Nucleus accumbens (tissue), 56 donors: ENCODE measurements around the gene RNF169.
"Not testable (repeated sequence)": the region's sequence is repeated elsewhere in the genome, so short reads cannot be mapped to it uniquely, and the experiment has no call there.

ENCODE experiments used
- DNase-seq, 56 donors: peaks; one replicate each; lab custom pipeline; 2025; lab: John Stamatoyannopoulos, UW

The RNF169 gene

DNA sequence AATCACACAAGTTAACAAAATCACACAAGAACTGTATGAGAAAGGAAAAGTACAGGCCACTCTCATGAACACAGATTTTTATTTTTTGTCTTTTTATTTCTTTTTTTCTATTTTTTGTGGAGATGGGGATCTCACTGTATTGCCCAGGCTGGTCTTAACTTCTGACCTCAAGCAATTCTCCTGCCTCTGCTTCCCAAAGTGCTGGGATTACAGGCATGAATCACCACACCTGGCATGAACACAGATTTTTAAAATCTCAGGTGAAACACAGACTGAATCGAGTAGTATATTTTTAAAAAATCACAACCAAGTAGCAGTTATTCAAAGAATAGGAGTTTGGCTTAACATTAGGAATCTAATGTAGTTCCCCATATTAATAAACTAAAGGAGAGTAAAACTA lies 18.3 kb downstream of the RNF169 start:
- no peak for DNase-seq

DNA sequence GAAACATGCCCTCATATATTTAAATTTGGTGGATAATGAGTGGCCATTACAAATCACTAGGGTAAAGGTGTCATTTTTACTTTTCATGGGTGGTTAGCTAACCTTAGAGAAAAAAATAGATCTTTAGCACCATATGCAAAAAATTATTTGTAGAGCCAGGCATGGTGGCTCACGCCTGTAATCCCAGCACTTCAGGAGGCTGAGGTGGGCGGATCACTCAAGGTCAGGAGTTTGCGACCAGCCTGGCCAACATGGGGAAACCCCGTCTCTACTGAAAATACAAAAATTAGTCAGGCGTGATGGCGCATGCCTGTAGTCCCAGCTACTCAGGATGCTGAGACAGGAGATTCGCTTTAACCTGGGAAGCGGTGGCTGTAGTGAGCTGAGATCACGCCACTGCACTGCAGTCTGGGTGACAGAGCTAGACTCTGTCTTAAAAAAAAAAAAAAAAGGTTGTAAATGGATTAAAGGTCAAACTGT lies 19.6 kb downstream of the RNF169 start:
- DNase-seq: not testable (repeated sequence)

DNA sequence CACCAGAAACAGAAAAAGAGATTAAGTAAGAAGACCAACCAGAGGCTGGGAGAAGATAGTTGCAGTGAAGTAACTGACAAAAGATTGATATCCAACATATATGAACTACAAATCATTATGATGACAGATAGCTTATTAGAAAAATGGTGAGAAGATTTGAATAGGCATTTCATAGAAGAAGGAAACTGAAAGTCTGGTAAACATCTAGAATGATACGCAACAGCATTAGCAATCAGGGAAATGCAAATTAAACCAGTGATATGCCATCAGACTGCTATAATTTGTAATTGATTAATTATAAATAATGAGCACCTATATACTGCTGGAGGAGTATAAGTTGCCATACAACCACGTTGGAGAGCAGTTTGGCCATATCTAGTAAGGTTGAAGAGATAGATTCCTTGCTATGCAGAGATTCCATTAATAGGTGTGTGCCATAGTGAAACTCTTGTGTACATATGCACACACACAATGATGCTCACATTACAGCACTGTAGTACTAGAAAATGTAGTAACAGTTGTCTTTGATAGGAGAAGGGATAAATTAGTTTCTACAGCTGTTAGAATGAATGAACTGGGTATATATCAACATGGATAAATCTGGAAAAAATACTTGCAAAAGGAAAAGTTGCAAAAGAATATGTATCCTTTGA lies 20.5 kb downstream of the RNF169 start:
- DNase-seq: no peak

DNA sequence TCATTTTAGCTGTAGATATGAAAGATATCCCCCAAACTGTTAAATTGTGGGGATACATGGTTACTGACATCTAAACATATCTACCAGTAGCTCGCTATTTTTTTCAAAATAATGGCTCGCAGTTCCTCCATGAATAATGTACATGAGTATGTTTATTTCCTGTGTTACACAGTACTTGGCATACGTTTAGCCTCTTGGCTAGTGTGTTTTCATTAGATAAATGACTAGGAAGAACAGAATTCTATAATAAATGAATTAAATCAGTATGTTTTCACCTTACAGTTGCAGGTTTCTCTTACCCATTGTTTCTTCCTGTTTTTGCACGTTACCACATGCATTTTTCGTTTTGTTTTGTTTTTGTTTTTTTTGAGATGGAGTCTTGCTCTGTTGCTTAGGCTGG lies 21.8 kb downstream of the RNF169 start:
- no peak for DNase-seq

DNA sequence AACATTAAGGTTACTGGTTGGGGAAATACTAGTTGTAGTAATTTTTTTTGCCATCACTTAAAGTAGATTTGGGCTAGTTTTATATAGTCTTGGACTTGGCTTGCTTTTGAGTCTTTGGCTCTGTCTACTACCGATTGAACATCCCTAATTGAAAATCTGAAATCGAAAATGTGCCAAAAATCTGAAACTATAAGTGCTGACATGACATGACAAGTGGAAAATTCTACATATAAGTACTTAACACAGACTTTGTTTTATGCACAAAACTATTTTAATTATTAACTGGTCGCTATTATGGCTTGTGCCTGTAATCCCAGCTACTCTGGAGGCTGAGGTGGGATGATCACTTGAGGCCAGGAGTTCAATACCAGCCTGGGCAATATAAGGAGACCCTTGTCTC lies 22.5 kb downstream of the RNF169 start:
- no peak for DNase-seq

DNA sequence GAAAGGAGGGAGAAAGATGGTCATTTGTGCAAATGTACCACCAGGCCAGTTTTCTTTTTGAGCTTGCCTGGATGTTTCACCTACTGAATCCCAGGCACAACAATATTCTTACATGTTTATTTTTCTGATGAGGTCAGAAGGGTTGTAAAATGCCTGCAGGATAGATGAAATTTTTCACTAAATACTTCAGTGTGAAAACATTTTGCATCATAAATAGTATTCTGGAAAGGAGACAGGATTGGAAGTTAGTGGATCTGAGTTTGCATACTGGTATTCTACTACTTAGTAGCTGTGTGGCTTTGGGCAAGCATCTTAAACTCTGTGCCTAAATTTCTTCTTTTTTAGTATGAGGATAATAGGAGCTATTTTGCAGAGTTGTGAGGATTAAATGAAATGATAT lies 24.8 kb downstream of the RNF169 start:
- no peak for DNase-seq

DNA sequence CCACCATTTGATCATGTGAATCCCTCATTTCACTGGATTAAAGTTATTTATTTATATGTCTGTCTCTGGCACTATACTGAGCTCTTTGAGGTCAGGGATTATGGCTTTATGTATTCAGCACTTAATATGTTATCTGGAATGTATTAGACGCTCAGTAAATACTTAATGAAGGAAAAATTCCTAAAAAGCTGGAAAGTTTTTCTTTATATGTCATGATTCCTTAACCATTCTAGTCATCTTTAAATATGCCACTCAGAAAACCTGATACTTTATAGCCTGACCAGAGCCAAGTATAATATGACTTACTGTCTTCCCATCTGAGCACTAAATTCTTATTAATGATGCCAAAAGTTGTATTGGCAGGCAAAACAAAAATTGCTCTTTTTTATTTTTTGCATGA lies 27.1 kb downstream of the RNF169 start:
- DNase-seq: no peak

DNA sequence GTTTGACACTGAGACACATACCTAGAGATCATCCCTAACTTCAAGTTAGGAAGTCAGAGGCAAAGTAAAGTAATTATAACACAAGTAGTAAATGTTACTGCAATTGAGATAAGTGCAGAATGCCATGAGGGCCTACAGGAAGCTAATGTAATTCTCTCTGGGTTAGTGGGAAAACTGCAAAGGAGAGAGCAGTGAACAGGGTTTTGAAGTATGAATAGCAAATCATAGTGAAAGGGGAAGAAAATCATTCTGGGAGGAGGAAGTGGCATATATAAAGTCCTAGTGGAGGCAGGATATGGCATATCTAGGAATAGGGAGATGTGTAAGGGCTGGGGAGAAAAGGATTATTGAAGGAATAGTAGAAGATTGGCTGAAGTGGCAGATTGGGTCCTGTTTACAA lies 27.9 kb downstream of the RNF169 start:
- no peak for DNase-seq

DNA sequence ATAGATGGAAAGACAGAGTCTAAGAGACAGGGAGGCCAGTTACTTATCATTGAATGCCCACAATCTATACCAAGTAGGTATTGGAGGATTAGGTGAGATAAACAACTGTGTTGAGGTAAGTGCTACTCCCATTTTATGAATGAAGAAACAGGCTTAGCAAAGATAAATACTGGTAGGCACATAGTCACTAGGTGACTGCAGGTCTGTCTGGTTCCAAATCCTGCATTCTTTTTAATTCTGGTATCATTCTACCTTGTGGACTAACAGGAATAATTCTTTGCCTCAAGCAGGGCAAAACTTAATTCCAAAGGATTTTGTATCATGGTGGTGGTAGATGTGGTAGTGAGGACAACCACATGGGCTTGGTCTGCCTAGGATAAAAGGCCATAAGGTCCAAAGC lies 28.4 kb downstream of the RNF169 start:
- no peak for DNase-seq

DNA sequence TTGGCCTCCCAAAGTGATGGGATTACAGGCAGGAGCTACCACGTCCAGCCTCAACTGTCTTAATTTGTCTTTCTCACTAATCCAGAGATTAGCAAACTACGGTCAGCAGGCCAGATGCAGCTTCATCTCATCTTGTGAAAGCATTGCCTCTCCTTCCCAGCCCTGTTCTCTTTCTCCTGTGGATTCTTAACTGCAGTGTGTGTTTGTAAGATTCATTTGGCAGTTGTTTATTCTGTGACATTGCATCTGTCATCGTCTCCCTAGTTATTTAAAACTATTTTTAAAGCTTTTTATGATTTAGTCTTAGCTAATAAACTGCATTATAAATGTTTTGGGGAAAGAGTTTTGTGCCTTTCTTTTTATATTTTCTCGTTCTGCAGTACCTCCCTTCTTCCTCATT lies 29.2 kb downstream of the RNF169 start:
- no peak for DNase-seq

DNA sequence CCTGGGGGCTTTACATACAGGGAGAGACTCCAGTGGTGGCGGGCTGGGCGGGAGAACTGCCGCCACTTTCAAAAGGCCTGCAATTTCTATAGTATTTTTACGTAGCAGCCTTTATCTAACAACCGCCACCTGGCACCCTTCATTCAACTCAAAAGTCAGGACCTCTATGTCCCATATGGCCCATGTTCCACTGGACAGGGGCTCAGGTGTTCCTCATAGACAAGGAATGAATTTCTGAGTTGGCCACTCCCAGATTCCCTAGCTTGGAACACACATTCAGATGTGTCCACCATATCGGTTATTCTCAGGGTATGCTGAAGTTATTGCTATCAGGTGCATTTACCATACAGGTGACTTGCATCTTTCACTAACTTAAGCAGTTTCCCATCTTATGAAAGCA lies 29.9 kb downstream of the RNF169 start:
- DNase-seq: no peak

DNA sequence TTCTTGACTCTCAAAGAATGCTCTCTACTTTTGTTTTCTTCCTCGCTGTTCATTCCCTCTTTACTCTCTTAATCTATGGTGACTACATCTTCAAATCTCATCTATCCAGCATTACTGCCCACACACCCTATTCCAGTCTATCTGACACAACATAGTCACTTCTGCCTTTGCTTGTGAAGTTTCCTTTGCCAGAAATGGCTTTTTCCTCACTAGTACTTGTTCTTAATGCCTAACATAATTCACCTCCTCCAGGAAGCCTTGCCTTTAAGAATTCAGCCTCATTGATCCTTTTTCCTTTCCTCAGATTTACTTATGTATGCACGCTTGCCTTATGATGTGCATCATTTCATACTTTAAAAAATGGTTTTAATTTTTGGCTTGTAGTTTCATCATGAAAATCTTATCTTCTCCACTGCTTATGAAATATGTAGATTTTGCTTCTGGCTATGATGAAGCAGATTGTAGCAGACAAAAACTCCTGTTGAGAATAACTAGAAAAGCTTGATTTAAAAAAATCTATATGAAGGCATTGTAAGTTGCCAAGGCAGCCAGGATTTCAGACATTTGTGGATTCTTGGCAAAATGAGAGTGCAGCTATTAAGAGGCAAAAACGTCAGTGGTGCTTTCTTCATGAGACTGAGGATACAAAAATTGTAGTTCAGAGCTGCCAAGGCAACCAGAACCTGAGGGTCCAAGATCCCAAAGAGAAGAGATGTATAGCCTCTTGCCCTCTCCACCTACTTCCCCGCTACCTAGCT lies 31.8 kb downstream of the RNF169 start:
- DNase-seq: no peak

DNA sequence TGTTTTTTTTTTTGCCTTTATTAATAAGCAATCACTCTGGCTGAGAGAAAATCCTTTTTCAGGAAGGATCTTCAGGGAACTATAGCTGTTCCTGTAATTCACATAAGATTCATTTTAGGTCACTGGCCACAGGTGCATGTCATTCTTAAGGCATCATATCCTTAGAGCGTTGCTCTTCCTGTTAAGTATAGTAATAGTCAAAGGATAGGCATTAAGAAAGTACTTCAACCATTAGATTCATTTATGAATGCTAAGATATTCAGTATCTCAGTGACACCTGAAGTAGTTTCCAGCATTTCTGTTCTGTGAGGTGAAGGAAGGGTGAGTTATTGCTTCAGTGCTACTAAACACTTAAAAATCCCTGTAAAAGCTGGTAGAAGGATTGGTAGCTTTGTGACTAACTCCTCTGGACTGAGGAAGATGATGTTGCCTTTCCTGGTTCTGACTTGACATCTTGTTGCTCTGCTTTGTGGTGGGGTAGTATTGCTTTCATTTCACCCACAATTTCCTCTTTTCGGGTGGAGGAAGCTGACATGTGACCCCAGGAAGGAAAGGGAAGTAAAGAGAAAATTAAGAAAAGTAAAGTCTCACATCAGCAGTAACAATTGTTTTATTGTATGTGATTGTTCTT lies 34.7 kb downstream of the RNF169 start:
- DNase-seq: peak in 1 of 56 donors; percentile 6

DNA sequence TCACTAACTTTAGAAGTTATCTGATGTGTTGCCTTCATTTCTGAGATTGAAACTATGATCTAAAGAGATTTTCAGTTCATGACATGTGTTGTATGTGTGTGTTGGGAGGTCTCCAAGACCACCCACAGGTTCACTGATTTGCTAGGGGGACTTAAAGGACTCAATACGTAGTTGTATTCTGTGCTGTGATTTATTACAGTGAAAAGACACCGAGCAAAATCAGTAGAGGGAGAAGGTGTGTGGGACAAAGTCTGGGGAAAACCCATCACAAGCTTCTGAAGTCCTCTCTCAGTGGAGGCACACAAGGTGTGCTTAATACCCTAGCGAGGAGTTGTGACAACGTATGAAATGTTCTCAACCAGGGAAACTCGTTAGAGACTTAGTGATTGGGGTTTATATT lies 35.6 kb downstream of the RNF169 start:
- DNase-seq: no peak

DNA sequence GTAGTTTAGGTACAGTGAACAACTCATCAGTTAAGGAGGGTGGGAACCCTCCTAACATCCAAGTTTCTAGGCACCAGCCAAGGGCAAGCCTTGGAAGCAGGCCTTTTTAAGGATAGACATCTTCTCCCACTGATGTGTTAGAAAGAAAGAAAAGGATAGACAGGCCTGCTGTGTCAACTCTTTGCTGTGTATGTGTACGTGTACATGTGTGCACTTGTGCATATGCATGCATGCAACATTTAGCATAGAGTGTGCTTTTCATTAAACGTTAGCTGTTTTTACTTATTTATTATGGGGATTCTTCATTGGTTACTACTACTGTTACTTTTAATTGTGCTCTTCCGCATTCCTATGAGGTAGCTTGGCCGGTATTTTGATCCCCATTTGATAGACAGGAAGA lies 36.1 kb downstream of the RNF169 start:
- DNase-seq: no peak

DNA sequence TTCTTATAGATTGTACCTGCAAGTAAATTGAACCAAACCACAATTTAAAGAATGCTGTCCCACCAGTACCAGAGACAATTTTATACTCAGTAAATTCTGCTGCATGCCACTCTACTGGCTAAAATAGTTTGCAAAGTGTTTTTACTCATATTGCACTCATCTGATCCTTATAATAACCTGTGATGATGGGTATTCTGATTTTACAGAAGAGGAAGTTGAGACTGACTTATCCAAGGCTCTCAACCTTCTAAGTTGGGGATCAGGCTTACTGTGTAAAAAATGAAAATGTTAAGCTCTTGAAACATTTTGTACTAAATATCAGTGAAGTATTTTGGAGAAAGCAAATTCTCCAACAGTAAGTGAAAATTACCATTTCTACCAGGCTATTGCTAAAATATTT lies 37.9 kb downstream of the RNF169 start:
- no peak for DNase-seq

DNA sequence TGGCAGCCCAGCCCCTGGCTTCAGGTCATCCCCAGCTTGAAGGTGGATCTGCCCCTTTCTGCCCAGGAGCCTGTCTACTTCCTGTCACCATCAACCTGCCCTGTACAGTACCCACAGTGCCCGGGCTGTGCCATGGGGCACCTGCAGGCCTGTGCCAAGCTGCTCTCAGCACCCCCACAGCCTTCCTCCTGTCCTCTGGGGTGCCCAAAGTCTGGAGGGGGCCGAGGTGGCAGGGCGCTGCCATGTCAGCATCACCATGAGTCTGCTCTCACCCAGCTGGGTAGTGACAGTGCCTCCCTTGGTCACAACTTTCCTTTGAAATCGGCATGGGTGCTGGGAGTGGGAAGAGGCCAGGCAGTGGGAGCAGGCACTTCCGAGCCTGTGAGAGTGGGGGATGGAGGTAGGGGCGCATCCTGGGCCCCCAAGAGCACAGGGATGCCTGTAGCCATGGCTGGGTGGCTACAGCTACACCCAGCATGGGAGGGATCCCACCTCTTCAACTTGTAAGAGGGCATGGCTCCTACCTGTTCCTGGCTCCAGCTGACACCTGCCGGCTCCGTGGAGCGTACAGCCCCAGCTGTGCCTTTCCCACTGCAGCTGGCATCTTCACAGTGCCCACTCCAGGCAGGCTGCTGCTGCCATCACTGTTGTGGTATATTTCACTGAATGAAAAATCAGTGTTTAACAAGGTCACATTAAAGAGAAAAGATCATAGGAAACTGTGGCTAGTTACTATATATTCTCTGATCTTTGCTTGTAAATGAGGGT lies 42.9 kb downstream of the RNF169 start:
- DNase-seq: no peak

DNA sequence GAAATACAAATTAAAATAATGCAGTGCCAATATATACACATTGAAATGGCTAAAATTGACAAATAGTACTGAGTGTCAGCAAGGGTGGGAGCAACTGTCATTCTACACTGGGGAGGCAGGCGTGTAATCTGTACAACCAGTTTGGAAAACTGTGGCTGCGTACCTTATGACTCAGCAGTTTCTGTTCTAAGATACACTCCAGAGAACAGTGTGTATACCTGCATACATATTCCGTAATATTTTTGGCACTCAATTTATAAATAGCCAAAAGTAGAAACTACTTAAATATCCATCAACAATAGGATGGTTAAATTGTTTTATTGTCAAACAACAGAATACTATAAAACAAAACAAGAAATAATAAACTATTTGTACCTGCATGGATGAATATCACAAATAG lies 57.6 kb downstream of the RNF169 start:
- no peak for DNase-seq

DNA sequence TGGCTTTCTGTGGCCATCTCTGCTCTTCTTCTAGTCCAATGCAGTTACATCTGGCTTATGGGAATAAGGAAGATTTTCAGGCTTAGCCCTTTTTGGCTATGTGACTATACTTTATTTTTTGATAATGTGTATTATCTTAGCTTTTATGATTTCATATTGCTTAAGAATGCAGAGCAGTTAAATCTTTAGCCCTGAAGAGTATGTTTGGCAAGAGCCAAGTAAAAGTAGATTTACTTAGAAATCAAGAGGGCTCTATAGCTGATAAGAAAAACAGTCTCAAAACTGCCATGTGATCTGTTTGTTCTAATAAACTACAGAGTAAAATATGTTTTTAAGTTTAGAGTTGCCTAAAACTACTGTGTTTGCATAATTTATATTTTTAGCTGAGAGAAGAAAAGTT lies 61.2 kb downstream of the RNF169 start:
- DNase-seq: no peak

DNA sequence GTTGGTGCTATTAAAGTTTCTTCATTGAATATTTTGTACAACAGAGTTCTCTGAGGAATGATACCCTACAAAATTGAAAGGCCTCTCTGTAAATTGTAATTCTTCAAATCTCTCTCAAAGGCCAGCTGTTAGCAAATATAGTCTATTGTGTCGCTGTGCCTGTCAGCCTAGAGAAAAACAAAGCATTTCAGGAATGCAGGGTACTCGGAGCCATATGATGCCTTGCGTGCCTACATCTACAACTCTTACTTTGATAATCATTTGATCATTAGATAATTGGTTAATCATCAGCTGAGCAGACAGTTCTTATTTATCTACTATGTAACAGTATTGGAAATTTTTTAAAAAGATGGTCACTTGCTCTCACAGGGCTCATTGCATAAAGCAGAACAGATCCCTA lies 67.3 kb downstream of the RNF169 start:
- DNase-seq: no peak

DNA sequence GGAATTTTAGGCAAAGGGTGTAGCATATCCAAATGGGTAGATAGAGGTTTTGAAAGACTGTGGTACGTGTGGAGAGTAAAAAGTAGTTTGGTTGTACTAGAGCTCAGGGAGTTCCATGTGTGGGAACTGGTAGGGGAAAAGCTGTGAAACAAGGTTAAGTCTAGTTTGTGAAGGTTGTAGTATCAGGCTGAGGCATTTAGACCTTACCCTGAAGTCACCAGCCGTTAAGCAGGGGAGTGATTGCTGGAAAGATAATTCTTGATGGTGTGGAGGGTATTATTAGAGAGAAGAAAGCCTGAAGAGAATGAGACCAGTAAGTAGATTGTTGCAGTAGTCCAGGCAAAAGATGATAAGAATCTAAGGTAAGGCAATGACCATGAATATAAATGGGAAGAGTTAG lies 68.0 kb downstream of the RNF169 start:
- DNase-seq: no peak
